B cell (primary cell): ENCODE results near the gene ARMH3. TPM values are rescaled to one million over a fixed set of nuclear protein-coding genes. Genes with fewer than 3 reads are reported as not detected.
"Not testable (repeated sequence)": the region's sequence is repeated elsewhere in the genome, so short reads cannot be mapped to it uniquely, and the experiment has no call there.

Experiments used
- ATAC-seq: fragments of 200-7000 bp; cut with Tn5 transposase; one replicate; pipeline ENCODE4 v1.10.0; 2021; ENCODE audit warnings: low read depth, mild to moderate bottlenecking, moderate number of reproducible peaks, moderate library complexity
- CTCF ChIA-PET: fragments of 350-600 bp; sonication (Branson Sonifier 250); formaldehyde crosslinking; loops from one replicate; lab custom pipeline; 2021; ENCODE audit warnings: antibody characterized with exemption, inconsistent platforms; lab: Charles Lee
- POLR2A ChIA-PET: fragments of 350-600 bp; sonication (Branson Sonifier 250); formaldehyde crosslinking; loops from one replicate; lab custom pipeline; 2021; ENCODE audit warnings: antibody characterized with exemption; lab: Charles Lee
- DNase-seq: peaks from one replicate; pipeline ENCODE4 v3.0.0; 2013
- H2AFZ ChIP-seq: 2 replicates; pipeline ENCODE4 v1.6.1; 2012; ENCODE audit warnings: mild to moderate bottlenecking, low read depth, low read length; ENCODE audit not compliant: insufficient read depth, poor library complexity, severe bottlenecking
- H3K27ac ChIP-seq, 2 donors: 1 replicate in 1 of 2; 2 replicates in 1 of 2; pipeline ENCODE4 v1.5.1; 2012 to 2013; ENCODE audit warnings: low read length in 2 of 2, mild to moderate bottlenecking in 2 of 2, moderate library complexity in 1 of 2
- H3K27me3 ChIP-seq, 4 experiments: fragments of 200-600 bp in 1 of 4; sonication (generic) in 1 of 4; replicated peaks in 1 of 4; 1 replicate in 2 of 4; 2 replicates in 2 of 4; pipeline versions ENCODE4 v1.6.1 to v1.7.0; 2013 to 2016; ENCODE audit warnings: low read length in 3 of 4, mild to moderate bottlenecking in 2 of 4, mixed read lengths in 1 of 4, moderate library complexity in 1 of 4; ENCODE audit not compliant: insufficient read depth in 4 of 4, control insufficient read depth in 3 of 4; ENCODE audit errors: control extremely low read depth in 1 of 4
- H3K36me3 ChIP-seq, 2 experiments: replicated peaks in 1 of 2; 1 replicate in 1 of 2; 2 replicates in 1 of 2; pipeline versions ENCODE4 v1.6.1 to v1.7.1; 2013; ENCODE audit warnings: low read length in 1 of 2; ENCODE audit not compliant: insufficient read depth in 2 of 2, control insufficient read depth in 1 of 2; ENCODE audit errors: control extremely low read depth in 1 of 2, extremely low read depth in 1 of 2
- H3K4me1 ChIP-seq, 2 donors: fragments of 200-600 bp in 1 of 2; sonication (generic) in 1 of 2; 1 replicate in 1 of 2; 2 replicates in 1 of 2; pipeline versions ENCODE4 v1.5.1 to v1.6.1; 2013 to 2017; ENCODE audit warnings: low read length in 2 of 2; ENCODE audit not compliant: control insufficient read depth in 2 of 2, insufficient read depth in 2 of 2
- H3K4me2 ChIP-seq: replicated peaks from 2 replicates; pipeline ENCODE3; 2012; ENCODE audit warnings: mild to moderate bottlenecking, low read depth, low read length; ENCODE audit not compliant: poor library complexity, severe bottlenecking
- H3K4me3 ChIP-seq, 5 experiments: fragments of 200-600 bp in 1 of 5; sonication (generic) in 1 of 5; 1 replicate in 3 of 5; 2 replicates in 2 of 5; pipeline versions ENCODE4 v1.5.1 to v1.7.0; 2011 to 2016; ENCODE audit warnings: low read length in 4 of 5, mild to moderate bottlenecking in 4 of 5, low read depth in 2 of 5, control low read depth in 1 of 5, moderate library complexity in 1 of 5; ENCODE audit not compliant: insufficient read depth in 1 of 5; ENCODE audit errors: control extremely low read depth in 1 of 5, extremely low read depth in 1 of 5
- H3K79me2 ChIP-seq: fragments of 200-600 bp; sonication (generic); one replicate; pipeline ENCODE4 v1.6.0; 2016; ENCODE audit warnings: low read length; ENCODE audit not compliant: control insufficient read depth, insufficient read depth
- H3K9ac ChIP-seq: fragments of 200-600 bp; sonication (generic); 2 replicates; pipeline ENCODE4 v1.6.1; 2017; ENCODE audit warnings: mild to moderate bottlenecking, low read length, moderate library complexity
- H3K9me3 ChIP-seq, 3 donors: one replicate each; pipeline versions ENCODE4 v1.6.1 to v1.7.1; 2013; ENCODE audit warnings: low read length in 2 of 3; ENCODE audit not compliant: control insufficient read depth in 2 of 3, insufficient read depth in 1 of 3; ENCODE audit errors: control extremely low read depth in 1 of 3
- H4K20me1 ChIP-seq: 2 replicates; pipeline ENCODE4 v1.6.0; 2012; ENCODE audit warnings: mild to moderate bottlenecking, low read length; ENCODE audit not compliant: insufficient read depth, control insufficient read depth, poor library complexity, severe bottlenecking
- H3K27ac Mint-ChIP-seq: one replicate; pipeline ENCODE4 v1.8.0; 2021; ENCODE audit warnings: mixed read lengths
- H3K27me3 Mint-ChIP-seq: one replicate; pipeline ENCODE4 v1.8.0; 2021; ENCODE audit warnings: mixed read lengths
- H3K4me1 Mint-ChIP-seq: one replicate; pipeline ENCODE4 v1.8.0; 2021; ENCODE audit warnings: mixed read lengths
- H3K4me3 Mint-ChIP-seq: one replicate; pipeline ENCODE4 v1.8.0; 2021; ENCODE audit warnings: mixed read lengths
- H3K9me3 Mint-ChIP-seq: one replicate; pipeline ENCODE4 v1.8.0; 2022; ENCODE audit warnings: mixed read lengths; ENCODE audit not compliant: insufficient read depth
- EZH2 ChIP-seq: IDR thresholded peaks from 2 replicates; pipeline ENCODE4 v1.6.1; 2012; ENCODE audit warnings: borderline replicate concordance, low read depth, mild to moderate bottlenecking, moderate library complexity, low read length; ENCODE audit not compliant: insufficient read depth, poor library complexity, severe bottlenecking
- WGBS: methylation state at CpG from one replicate; pipeline ENCODE4 v1.1.5; 2013; ENCODE audit warnings: missing lambda C conversion rate; ENCODE audit not compliant: insufficient coverage; 5-methylcytosine and 5-hydroxymethylcytosine counted together
- intact Hi-C: fragments of 100-400 bp; cut with micrococcal nuclease; formaldehyde crosslinking; loops from one replicate; pipeline ENCODE4 v1.10.0; 2022
- polyA plus RNA-seq: library from polyadenylated mRNA; depleted of rRNA; stranded (reverse); fragments of >200 nt; gene quantifications from 2 replicates; pipeline ENCODE4 v1.2.3, GENCODE V29; 2012
- total RNA-seq, 2 donors: library from RNA; stranded (reverse); fragments of 120-200 nt in 1 of 2; gene quantifications; 1 replicate in 1 of 2; 2 replicates in 1 of 2; pipeline versions ENCODE4 v1.2.3 to v1.2.4, GENCODE V29; 2013 to 2022
- TF ChIP-seq, protein P1 (sequence below): fragments of 200-600 bp; IDR thresholded peaks from one replicate; pipeline ENCODE4 v1.8.0; 2022; ENCODE audit warnings: antibody characterized with exemption, mild to moderate bottlenecking

Gene ARMH3
- total and polyA plus RNA-seq, 2 donors (not counting 1 experiment from before 2014, with no cell fraction given), result 33.4 to 40.7 TPM

DNA sequence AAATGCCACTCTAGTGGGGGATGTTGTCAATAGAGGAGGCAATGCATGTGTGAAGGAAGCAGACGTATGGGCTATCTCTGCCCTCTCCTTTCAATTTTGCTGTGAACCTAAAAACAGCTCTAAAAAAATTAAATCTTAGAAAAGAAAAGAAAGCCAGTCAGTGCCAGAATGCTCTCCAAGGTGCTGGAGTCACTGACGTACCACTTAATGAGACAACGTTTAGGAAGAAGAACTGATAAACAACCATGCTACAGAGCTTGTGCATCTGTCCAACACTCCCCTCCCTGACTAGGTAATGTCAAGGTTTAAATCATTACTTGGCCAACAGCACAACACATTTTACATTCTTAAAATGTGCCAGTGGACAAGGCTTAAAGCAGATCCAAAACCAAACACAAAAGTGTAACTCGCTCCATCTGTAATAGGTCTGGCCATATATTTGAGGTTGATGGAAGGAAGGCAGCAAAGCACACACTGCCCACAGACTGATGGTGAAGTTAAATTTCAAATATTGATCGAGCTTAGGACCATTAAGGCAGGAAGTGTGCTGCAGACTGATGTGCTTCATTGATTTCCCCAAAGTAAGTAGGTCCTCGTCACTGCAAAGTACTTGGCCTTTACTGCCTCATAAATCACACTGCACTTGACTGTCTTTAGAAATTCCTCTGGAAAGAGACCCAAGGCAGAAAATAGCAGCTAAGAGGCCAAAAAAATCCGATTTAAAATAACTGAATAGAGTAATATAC is 15.5 kb downstream of the ARMH3 start:
- no peak for ATAC-seq
- H3K4me2 ChIP-seq, result no peak overlapping the region
- intact Hi-C loops, result no loop called here
- POLR2A ChIA-PET, result no interaction called here
- no peak for DNase-seq
- Mint-ChIP-seq H3K27me3 (no peaks in the 10 kb centered on the region), H3K9me3 (no peaks in the 10 kb centered on the region), H3K4me3 (no peak overlapping the region), H3K27ac (no peak overlapping the region), H3K4me1 (peaks cover 21% of the 10 kb centered on the region)
- no peaks in the 10 kb centered on the region for H3K9me3 ChIP-seq
- 80% methylated on average over 3 of the region's 7 CpGs for WGBS
- H3K9ac ChIP-seq, result no peak overlapping the region
- CTCF ChIA-PET, result interaction anchor here (1.6 to 1.7 kb wide), 2 partner anchors 33 to 200 kb away, joined by 5 to 6 read pairs; no protein-coding TSS in a partner anchor
- H3K4me1 ChIP-seq, result peaks cover 0 to 3% of the 10 kb centered on the region in 2 donors
- H4K20me1 ChIP-seq, result peaks cover 45% of the 10 kb centered on the region
- H3K79me2 ChIP-seq, result peaks cover 59% of the 10 kb centered on the region
- no peak overlapping the region for H2AFZ ChIP-seq
- H3K27me3 ChIP-seq, result no peaks in the 10 kb centered on the region
- peaks cover 5 to 6% of the 10 kb centered on the region in 2 experiments for H3K36me3 ChIP-seq
- no peak for TF ChIP-seq EZH2
- TF ChIP-seq, protein P1, sequence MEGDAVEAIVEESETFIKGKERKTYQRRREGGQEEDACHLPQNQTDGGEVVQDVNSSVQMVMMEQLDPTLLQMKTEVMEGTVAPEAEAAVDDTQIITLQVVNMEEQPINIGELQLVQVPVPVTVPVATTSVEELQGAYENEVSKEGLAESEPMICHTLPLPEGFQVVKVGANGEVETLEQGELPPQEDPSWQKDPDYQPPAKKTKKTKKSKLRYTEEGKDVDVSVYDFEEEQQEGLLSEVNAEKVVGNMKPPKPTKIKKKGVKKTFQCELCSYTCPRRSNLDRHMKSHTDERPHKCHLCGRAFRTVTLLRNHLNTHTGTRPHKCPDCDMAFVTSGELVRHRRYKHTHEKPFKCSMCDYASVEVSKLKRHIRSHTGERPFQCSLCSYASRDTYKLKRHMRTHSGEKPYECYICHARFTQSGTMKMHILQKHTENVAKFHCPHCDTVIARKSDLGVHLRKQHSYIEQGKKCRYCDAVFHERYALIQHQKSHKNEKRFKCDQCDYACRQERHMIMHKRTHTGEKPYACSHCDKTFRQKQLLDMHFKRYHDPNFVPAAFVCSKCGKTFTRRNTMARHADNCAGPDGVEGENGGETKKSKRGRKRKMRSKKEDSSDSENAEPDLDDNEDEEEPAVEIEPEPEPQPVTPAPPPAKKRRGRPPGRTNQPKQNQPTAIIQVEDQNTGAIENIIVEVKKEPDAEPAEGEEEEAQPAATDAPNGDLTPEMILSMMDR, result no peak
- H3K27ac ChIP-seq, result no peak overlapping the region
- no peak overlapping the region for H3K4me3 ChIP-seq

- ChIA-PET POLR2A (no interaction called here), CTCF (interaction anchor here (0.6 to 2.4 kb wide), 5 partner anchors 17 to 860 kb away, joined by 3 to 9 read pairs (median 4); no protein-coding TSS in a partner anchor)
- Mint-ChIP-seq H3K4me1 (peaks cover 13% of the 10 kb centered on the region), H3K4me3 (no peak overlapping the region), H3K27ac (no peak overlapping the region), H3K27me3 (no peaks in the 10 kb centered on the region), H3K9me3 (no peaks in the 10 kb centered on the region)
- Histone ChIP-seq H3K4me3 (no peak overlapping the region), H3K4me2 (no peak overlapping the region), H3K4me1 (peaks cover 0 to 3% of the 10 kb centered on the region in 2 donors), H3K27me3 (no peaks in the 10 kb centered on the region), H3K36me3 (peaks cover 5 to 6% of the 10 kb centered on the region in 2 experiments), H3K9ac (no peak overlapping the region), H4K20me1 (peaks cover 28% of the 10 kb centered on the region), H3K9me3 (no peaks in the 10 kb centered on the region), H3K27ac (no peak overlapping the region), H2AFZ (no peak overlapping the region), H3K79me2 (peaks cover 39% of the 10 kb centered on the region)
- DNase-seq, result no peak
- no peak for TF ChIP-seq EZH2
- TF ChIP-seq, protein P1, result no peak
- intact Hi-C loops, result no loop called here
- no peak for ATAC-seq
Observed at GRCh38 chr10:102038410-102038809, 17.6 kb downstream of the ARMH3 start.

DNA sequence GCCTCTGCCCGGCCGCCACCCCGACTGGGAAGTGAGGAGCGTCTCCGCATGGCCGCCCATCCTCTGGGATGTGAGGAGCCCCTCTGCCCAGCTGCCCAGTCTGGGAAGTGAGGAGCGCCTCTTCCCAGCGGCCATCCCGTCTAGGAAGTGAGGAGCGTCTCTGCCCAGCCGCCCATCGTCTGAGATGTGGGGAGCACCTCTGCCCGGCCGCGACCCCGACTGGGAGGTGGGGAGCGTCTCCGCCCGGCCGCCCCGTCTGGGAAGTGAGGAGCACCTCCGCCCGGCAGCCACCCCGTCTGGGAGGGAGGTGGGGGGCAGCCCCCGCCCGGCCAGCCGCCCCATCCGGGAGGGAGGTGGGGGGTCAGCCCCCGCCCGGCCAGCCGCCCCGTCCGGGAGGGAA is 20.2 kb downstream of the ARMH3 start:
- H3K9ac ChIP-seq, DNase-seq, H3K27ac ChIP-seq, H3K27me3 ChIP-seq, H3K4me1 ChIP-seq, CTCF ChIA-PET, H3K4me1 Mint-ChIP-seq, H3K4me3 Mint-ChIP-seq, ATAC-seq, H3K9me3 Mint-ChIP-seq, POLR2A ChIA-PET, H3K9me3 ChIP-seq, intact Hi-C loops, H3K27ac Mint-ChIP-seq, H3K4me2 ChIP-seq, H3K4me3 ChIP-seq, H3K27me3 Mint-ChIP-seq, H2AFZ ChIP-seq: not testable (repeated sequence)
- H3K36me3 ChIP-seq, result peaks cover 5 to 23% of the 10 kb centered on the region in 2 experiments
- over 99% methylated on average over 18 of the region's 33 CpGs for WGBS
- peaks cover 17% of the 10 kb centered on the region for H3K79me2 ChIP-seq
- peaks cover 11% of the 10 kb centered on the region for H4K20me1 ChIP-seq
